GM13977 (cell line): ENCODE data around the gene USP35.
"Not testable (repeated sequence)": the region's sequence is repeated elsewhere in the genome, so short reads cannot be mapped to it uniquely, and the experiment has no call there.

Experiments used
- DNase-seq: peaks from one replicate; pipeline ENCODE4 v3.0.0; 2012; ENCODE audit warnings: low spot score
- CTCF ChIP-seq: IDR thresholded peaks from 2 replicates; pipeline ENCODE4 v1.5.1; 2012; ENCODE audit warnings: mild to moderate bottlenecking, control low read depth; ENCODE audit not compliant: insufficient read depth; ENCODE audit errors: extremely low read depth, missing control alignments
- in situ Hi-C: fragments of 300-500 bp; cut with MboI; formaldehyde crosslinking; loops from one replicate; pipeline ENCODE4 v1.12.0; 2022; ENCODE audit warnings: low sequenced_read_pairs, low pct_unique_long_range_greater_than_20kb, mixed read lengths, inconsistent platforms; ENCODE audit not compliant: unreplicated experiment

Gene USP35

DNA sequence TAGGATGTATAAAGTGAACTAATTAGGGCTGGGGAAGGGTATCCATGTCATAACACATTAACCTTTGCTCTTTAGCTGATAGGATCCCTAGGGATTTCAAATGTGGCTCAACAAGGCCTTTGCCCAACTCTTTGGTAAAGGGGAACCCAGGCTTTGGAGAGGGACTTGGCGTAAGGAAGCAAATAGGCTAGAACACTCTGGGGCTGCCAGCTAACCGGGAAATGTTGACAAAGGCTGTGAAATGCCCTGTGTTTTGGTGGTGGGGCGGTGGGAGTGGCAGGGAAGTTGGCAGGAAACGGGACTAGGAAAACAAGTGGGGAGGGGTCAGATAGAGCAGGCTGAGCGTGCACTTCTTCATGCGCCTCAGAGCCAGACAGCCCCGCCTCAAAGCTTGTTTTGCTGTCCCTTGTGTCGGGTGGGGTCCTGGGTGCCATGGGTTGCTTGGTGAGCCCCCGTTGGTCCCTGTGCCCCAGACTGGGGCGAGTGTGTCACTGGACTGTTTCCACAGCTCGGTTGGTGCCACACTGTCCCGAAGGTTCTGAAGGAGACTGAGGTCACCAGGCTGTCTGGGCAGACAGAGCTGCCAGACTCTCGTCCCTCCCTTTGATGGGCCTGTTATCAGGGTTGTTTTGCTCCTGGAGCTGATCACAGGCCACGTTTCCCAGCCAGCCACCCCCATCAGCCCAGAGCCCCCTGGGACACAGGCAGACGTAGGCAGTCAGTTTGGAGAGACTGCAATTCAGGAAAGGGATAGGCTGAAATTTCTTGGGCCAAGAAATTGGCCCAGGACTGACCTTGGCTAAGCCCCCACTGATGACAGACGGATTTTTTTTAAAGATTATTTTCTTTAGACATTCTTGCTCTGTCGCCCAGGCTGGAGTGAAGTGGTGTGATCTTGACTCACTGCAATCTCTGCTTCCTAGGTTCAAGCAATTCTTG lies 19.9 kb upstream of the USP35 start:
- no peak for TF ChIP-seq CTCF
- DNase-seq: no peak
- in situ Hi-C loops: no loop called here

- TF ChIP-seq CTCF: no peak
- in situ Hi-C loops: no loop called here
- DNase-seq: no peak
These were observed 18.3 kb upstream of the USP35 start for GRCh38 chr11:78170413-78170812.

DNA sequence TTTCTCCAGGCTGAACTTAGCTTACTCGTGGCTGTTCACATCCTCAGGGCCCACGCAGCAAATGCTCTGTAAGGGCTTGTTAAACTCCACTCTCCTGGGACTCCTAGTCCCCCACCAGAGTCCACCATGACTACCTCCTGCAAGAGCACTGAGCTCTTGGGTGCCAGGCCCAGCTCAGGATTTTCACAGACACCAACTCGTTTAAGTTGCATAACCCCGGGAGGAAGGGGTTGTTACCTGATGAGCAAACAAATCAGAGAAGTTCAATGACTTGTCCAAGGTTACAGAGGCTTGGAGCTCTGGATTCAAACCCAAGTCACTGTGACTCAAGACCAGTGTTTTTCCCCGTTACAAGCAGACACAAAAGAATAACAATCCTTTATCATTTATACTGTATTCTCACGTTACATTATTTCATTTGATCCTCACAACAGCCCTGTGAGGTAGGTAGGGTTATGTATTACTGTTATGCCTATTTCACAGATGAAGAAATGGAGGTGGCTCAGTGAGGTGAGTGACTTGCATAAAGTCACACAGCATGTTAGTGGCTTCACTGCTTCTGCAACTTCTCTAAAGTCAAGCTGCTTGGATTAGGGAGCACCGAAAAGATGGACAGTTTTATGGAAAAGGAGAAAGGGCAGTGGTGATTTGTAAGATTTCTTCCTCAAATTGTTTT lies 17.7 kb upstream of the USP35 start:
- no peak for DNase-seq
- no peak for TF ChIP-seq CTCF
- in situ Hi-C loops: no loop called here

GRCh38 chr11:78171951-78172350 lies 16.8 kb upstream of the USP35 start:
- in situ Hi-C loops: no loop called here
- no peak for TF ChIP-seq CTCF
- no peak for DNase-seq

DNA sequence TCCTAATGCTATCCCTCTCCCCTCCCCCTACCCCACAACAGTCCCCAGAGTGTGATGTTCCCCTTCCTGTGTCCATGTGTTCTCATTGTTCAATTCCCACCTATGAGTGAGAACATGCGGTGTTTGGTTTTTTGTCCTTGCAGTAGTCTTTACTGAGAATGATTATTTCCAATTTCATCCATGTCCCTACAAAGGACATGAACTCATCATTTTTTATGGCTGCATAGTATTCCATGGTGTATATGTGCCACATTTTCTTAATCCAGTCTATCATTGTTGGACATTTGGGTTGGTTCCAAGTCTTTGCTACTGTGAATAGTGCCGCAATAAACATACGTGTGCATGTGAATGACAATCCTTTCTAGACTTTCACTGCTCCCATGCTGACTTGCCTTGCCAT lies 12.9 kb upstream of the USP35 start:
- in situ Hi-C loops: not testable (repeated sequence)

GRCh38 chr11:78176605-78177141 lies 12.0 kb upstream of the USP35 start:
- in situ Hi-C loops: no loop called here
- TF ChIP-seq CTCF: no peak

More for the DNA sequence above, 12.9 kb upstream of the USP35 start:
- not testable (repeated sequence) for DNase-seq

DNA sequence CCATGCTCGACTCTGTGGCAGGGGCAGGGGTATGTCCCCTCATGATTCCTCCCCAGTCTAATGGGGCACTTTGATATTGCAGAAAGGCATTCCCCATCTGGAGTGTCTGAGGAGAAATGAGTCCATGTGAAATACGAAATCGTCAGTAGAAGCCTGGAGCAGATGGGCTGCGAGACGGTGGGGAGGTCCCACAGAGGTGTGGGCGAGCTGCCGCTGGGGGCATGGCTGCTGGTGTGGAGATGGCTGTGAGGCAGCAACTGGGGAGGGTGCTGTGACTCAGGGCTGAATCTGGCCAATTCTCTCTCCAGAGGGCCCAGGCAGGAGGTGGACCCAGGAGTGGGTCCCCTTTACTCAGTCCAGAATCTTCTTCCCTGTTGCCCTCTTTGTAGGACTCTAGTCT lies 11.5 kb upstream of the USP35 start:
- no peak for TF ChIP-seq CTCF
- DNase-seq: no peak
- in situ Hi-C loops: no loop called here

More at GRCh38 chr11:78176605-78177141, 12.0 kb upstream of the USP35 start:
- DNase-seq: no peak
